Brain microvascular endothelial cell (primary cell): Measurements from ENCODE around the gene LYRM9.
"Not testable (repeated sequence)": the region's sequence is repeated elsewhere in the genome, so short reads cannot be mapped to it uniquely, and the experiment has no call there.

Experiments used
- DNase-seq: peaks from one replicate; pipeline ENCODE4 v3.0.0-alpha.2; 2020
- H3K27ac ChIP-seq: fragments of 250-450 bp; sonication (Bioruptor Pico); 2 replicates; pipeline ENCODE4 v1.5.1; 2020; ENCODE audit warnings: mild to moderate bottlenecking, moderate library complexity
- H3K27me3 ChIP-seq: fragments of 250-450 bp; sonication (Bioruptor Pico); replicated peaks from 2 replicates; pipeline ENCODE4 v1.5.1; 2020; ENCODE audit warnings: mild to moderate bottlenecking
- H3K36me3 ChIP-seq: fragments of 250-450 bp; sonication (Bioruptor Pico); replicated peaks from 2 replicates; pipeline ENCODE4 v1.5.1; 2020; ENCODE audit warnings: mild to moderate bottlenecking
- H3K4me3 ChIP-seq: 2 replicates; pipeline ENCODE4 v1.5.1; 2011; ENCODE audit warnings: low read depth, mild to moderate bottlenecking, control low read depth, low read length, moderate library complexity
- in situ Hi-C: cut with HindIII; loops from 2 replicates; pipeline ENCODE4 v1.10.0; 2017; ENCODE audit warnings: low sequenced_read_pairs, low pct_ligation_motif_present
- TF ChIP-seq, protein P1 (sequence below): IDR thresholded peaks from 2 replicates; pipeline ENCODE4 v1.5.1; 2011; ENCODE audit warnings: low read depth, mild to moderate bottlenecking, moderate library complexity, low read length, control low read depth, inconsistent platforms; ENCODE audit errors: missing control alignments

LYRM9 gene

GRCh38 chr17:27889711-27890251, 3.4 kb downstream of the LYRM9 start:
- TF ChIP-seq, protein P1, sequence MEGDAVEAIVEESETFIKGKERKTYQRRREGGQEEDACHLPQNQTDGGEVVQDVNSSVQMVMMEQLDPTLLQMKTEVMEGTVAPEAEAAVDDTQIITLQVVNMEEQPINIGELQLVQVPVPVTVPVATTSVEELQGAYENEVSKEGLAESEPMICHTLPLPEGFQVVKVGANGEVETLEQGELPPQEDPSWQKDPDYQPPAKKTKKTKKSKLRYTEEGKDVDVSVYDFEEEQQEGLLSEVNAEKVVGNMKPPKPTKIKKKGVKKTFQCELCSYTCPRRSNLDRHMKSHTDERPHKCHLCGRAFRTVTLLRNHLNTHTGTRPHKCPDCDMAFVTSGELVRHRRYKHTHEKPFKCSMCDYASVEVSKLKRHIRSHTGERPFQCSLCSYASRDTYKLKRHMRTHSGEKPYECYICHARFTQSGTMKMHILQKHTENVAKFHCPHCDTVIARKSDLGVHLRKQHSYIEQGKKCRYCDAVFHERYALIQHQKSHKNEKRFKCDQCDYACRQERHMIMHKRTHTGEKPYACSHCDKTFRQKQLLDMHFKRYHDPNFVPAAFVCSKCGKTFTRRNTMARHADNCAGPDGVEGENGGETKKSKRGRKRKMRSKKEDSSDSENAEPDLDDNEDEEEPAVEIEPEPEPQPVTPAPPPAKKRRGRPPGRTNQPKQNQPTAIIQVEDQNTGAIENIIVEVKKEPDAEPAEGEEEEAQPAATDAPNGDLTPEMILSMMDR: no peak
- H3K4me3 ChIP-seq: no peak overlapping the region
- H3K27me3 ChIP-seq: peaks cover 4% of the 10 kb centered on the region
- no peaks in the 10 kb centered on the region for H3K36me3 ChIP-seq
- no peak for DNase-seq
- in situ Hi-C loops: no loop called here
- H3K27ac ChIP-seq: no peak overlapping the region

DNA sequence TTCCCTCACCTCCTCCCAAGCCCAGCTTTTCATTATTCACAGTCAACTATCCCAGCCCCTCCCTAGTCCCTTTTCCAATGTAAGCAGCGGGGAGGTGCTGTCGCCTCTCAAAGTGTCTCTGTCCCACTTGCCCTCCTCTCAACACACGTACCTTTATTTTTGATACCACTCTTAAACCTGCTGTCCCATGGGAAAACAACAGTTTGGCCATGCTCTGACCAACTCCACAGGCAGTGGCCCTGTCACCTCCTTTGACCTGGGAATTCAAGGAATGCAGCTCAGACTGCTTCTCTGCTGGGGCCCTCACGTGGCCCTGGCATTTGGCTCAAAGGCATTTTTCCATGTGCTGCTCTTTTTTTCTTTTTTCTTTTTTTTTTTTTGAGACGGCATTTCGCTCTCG, 4.2 kb downstream of the LYRM9 start:
- Histone ChIP-seq H3K4me3 (no peak overlapping the region), H3K27ac (no peak overlapping the region), H3K36me3 (no peaks in the 10 kb centered on the region), H3K27me3 (no peaks in the 10 kb centered on the region)
- TF ChIP-seq, protein P1: no peak
- peak; percentile 4 for DNase-seq
- in situ Hi-C loops: no loop called here

- no peak for DNase-seq
- in situ Hi-C loops: no loop called here
- Histone ChIP-seq H3K36me3 (no peaks in the 10 kb centered on the region), H3K27ac (no peak overlapping the region), H3K4me3 (no peak overlapping the region), H3K27me3 (no peaks in the 10 kb centered on the region)
- TF ChIP-seq, protein P1: no peak
Observed at GRCh38 chr17:27888067-27888466, 5.1 kb downstream of the LYRM9 start.

DNA sequence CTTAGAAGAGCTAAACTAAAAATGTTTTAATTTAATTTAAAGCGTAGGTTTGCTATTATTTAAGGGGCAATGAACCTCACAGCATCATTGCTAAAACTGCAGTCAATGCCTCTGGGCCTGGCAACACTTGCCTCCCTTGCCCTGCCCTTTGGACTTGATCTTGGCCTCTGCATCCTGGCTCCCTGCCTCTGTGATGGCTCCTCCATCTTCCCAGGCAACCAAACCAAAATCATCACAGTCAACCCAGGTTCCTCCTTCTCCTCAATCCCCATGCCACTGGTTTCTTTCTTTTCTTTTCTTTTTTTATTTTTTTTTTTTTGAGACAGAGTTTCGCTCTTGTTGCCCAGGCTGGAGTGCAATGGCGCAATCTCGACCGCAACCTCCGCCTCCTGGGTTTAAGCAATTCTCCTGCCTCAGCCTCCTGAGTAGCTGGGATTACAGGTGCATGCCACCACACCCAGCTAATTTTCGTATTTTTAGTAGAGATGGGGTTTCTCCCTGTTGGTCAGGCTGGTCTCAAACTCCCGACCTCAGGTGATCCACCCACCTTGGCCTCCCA, 6.7 kb downstream of the LYRM9 start:
- in situ Hi-C loops, H3K4me3 ChIP-seq, H3K27ac ChIP-seq, H3K27me3 ChIP-seq, H3K36me3 ChIP-seq, DNase-seq: not testable (repeated sequence)

DNA sequence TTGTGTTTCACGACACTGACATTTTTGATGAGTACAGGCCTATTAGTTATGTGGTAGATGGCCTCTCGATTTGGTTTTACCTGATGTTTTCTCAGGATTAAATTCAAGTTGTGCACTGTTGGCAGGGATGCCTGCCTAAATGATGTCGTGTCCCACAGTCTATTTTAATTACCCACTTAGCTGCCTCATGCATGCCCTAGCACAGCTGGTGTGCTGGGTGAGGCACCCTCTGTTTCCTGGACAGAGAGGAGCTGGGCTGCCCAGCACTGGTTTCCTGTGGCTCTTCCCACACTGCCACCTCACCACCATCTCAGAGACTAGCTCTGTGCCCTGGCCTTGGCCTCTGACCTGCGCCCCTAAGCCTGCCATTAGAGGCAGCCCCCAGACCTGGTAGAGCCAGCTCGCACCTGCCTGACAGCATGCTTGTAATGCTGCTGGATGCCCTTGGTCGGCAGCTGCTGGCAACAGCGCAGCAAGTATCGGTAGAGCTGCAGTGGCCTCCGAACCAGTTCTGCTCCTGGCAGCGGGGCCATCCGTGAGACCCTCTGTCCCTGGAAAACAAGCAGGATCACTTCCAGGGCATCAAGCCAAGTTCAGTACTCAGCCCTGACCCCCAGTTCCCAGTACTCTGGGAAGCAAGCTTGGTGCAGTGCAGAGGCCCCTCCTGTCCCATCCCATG, 10.9 kb downstream of the LYRM9 start:
- DNase-seq: no peak
- in situ Hi-C loops: no loop called here
- no peaks in the 10 kb centered on the region for H3K27me3 ChIP-seq
- H3K27ac ChIP-seq: no peak overlapping the region
- no peaks in the 10 kb centered on the region for H3K36me3 ChIP-seq
- TF ChIP-seq, protein P1: no peak
- H3K4me3 ChIP-seq: no peak overlapping the region

GRCh38 chr17:27879987-27880608, 13.1 kb downstream of the LYRM9 start:
- Histone ChIP-seq H3K27ac (no peak overlapping the region), H3K36me3 (no peaks in the 10 kb centered on the region), H3K4me3 (no peak overlapping the region), H3K27me3 (no peaks in the 10 kb centered on the region)
- DNase-seq: peak; percentile 55
- TF ChIP-seq, protein P1: peak; percentile 94
- in situ Hi-C loops: no loop called here
